Thyroid gland (tissue), 4 donors: ENCODE results near the gene HCN1. TPM values are rescaled to one million over a fixed set of nuclear protein-coding genes. Genes with fewer than 3 reads are reported as not detected.

ENCODE experiments used
- DNase-seq, 2 donors: peaks; one replicate each; pipeline ENCODE4 v3.0.0-alpha.2; 2019
- H3K27ac ChIP-seq, 3 donors: fragments of 200-600 bp; sonication (generic); 1 replicate in 2 of 3; 2 replicates in 1 of 3; pipeline ENCODE4 v1.5.1; 2016 to 2019; ENCODE audit warnings: mild to moderate bottlenecking in 1 of 3, moderate library complexity in 1 of 3
- H3K27me3 ChIP-seq: fragments of 200-600 bp; sonication (generic); one replicate; pipeline ENCODE4 v1.5.1; 2019
- H3K36me3 ChIP-seq, 2 donors: fragments of 200-600 bp; sonication (generic); one replicate each; pipeline ENCODE4 v1.5.1; 2016 to 2019
- H3K4me1 ChIP-seq, 2 donors: fragments of 200-600 bp; sonication (generic); one replicate each; pipeline ENCODE4 v1.5.1; 2017 to 2019
- H3K4me3 ChIP-seq, 3 donors: fragments of 200-600 bp; sonication (generic); replicated peaks in 1 of 3; 1 replicate in 2 of 3; 2 replicates in 1 of 3; pipeline ENCODE4 v1.5.1; 2016; ENCODE audit warnings: mild to moderate bottlenecking in 1 of 3
- H3K9me3 ChIP-seq: fragments of 200-600 bp; sonication (generic); one replicate; pipeline ENCODE4 v1.5.1; 2017
- CTCF ChIP-seq, 6 experiments: fragments of 200-600 bp in 3 of 6; fragments of 450-650 bp in 3 of 6; sonication (generic) in 3 of 6; IDR thresholded peaks; one replicate each; pipeline ENCODE4 v1.5.1; 2016 to 2019; ENCODE audit warnings: antibody characterized with exemption in 6 of 6, mild to moderate bottlenecking in 2 of 6, inconsistent platforms in 1 of 6, moderate library complexity in 1 of 6
- POLR2A ChIP-seq, 2 donors: fragments of 450-650 bp; IDR thresholded peaks; one replicate each; pipeline ENCODE4 v1.6.1; 2017; ENCODE audit warnings: antibody characterized with exemption in 2 of 2, mild to moderate bottlenecking in 2 of 2, moderate library complexity in 1 of 2
- WGBS, 2 donors: methylation state at CpG; one replicate each; pipeline ENCODE4 v1.1.5; 2017; 5-methylcytosine and 5-hydroxymethylcytosine counted together
- intact Hi-C: fragments of 100-400 bp; cut with DNase I; formaldehyde crosslinking; loops from one replicate; pipeline ENCODE4 v1.15.1; 2023
- total RNA-seq, 4 donors: library from RNA; depleted of rRNA; stranded (reverse); fragments of >200 nt; gene quantifications; one replicate each; pipeline ENCODE4 v1.2.3, GENCODE V29; 2016

Gene HCN1
- total RNA-seq, 4 donors from 2014 or later, result 0.17 to 0.40 (median 0.26) TPM

- Histone ChIP-seq H3K36me3 (no peaks in the 10 kb centered on the region), H3K4me1 (no peaks in the 10 kb centered on the region), H3K27me3 (no peaks in the 10 kb centered on the region), H3K4me3 (no peak overlapping the region), H3K9me3 (no peaks in the 10 kb centered on the region), H3K27ac (no peak overlapping the region)
- TF ChIP-seq POLR2A (IDR thresholded peaks at IDR 0.05) (no peak), CTCF (IDR thresholded peaks at IDR 0.05) (no peak)
- intact Hi-C loops, result no loop called here
- 65 to 68% methylated on average over 4 of the region's 4 CpGs for WGBS, 2 donors
- DNase-seq, result no peak
Measured at GRCh38 chr5:45672271-45672670, 23.9 kb downstream of the HCN1 start.

GRCh38 chr5:45648744-45649143, 47.4 kb downstream of the HCN1 start:
- no peaks in the 10 kb centered on the region for H3K27me3 ChIP-seq
- no peaks in the 10 kb centered on the region for H3K9me3 ChIP-seq
- H3K36me3 ChIP-seq, result no peaks in the 10 kb centered on the region
- no peak for TF ChIP-seq POLR2A (IDR thresholded peaks at IDR 0.05)
- no peak for TF ChIP-seq CTCF (IDR thresholded peaks at IDR 0.05)
- WGBS, 2 donors, result 13 to 18% methylated on average over 1 of the region's 1 CpG
- intact Hi-C loops, result no loop called here
- H3K27ac ChIP-seq, result no peak overlapping the region
- no peaks in the 10 kb centered on the region for H3K4me1 ChIP-seq
- H3K4me3 ChIP-seq, result no peak overlapping the region
- no peak for DNase-seq

GRCh38 chr5:45643056-45643455, 53.1 kb downstream of the HCN1 start:
- no peaks in the 10 kb centered on the region for H3K4me1 ChIP-seq
- H3K9me3 ChIP-seq, result no peaks in the 10 kb centered on the region
- intact Hi-C loops, result no loop called here
- DNase-seq, result no peak
- TF ChIP-seq POLR2A (IDR thresholded peaks at IDR 0.05), result no peak
- no peak for TF ChIP-seq CTCF (IDR thresholded peaks at IDR 0.05)
- no peaks in the 10 kb centered on the region for H3K27me3 ChIP-seq
- H3K27ac ChIP-seq, result no peak overlapping the region
- no peak overlapping the region for H3K4me3 ChIP-seq
- no peaks in the 10 kb centered on the region for H3K36me3 ChIP-seq

- no peaks in the 10 kb centered on the region for H3K36me3 ChIP-seq
- H3K4me1 ChIP-seq, result no peaks in the 10 kb centered on the region
- TF ChIP-seq CTCF (IDR thresholded peaks at IDR 0.05) (no peak), POLR2A (IDR thresholded peaks at IDR 0.05) (no peak)
- no peaks in the 10 kb centered on the region for H3K9me3 ChIP-seq
- DNase-seq, result no peak
- no peak overlapping the region for H3K27ac ChIP-seq
- intact Hi-C loops, result no loop called here
- H3K27me3 ChIP-seq, result no peaks in the 10 kb centered on the region
- H3K4me3 ChIP-seq, result no peak overlapping the region
Measured at GRCh38 chr5:45642370-45642769, 53.8 kb downstream of the HCN1 start.

GRCh38 chr5:45639040-45639439, 57.1 kb downstream of the HCN1 start:
- H3K27ac ChIP-seq, result no peak overlapping the region
- no peaks in the 10 kb centered on the region for H3K9me3 ChIP-seq
- H3K4me3 ChIP-seq, result no peak overlapping the region
- no peak for DNase-seq
- H3K36me3 ChIP-seq, result no peaks in the 10 kb centered on the region
- H3K27me3 ChIP-seq, result no peaks in the 10 kb centered on the region
- no peaks in the 10 kb centered on the region for H3K4me1 ChIP-seq
- peak in 1 of 6 experiments; percentile 12 for TF ChIP-seq CTCF (IDR thresholded peaks at IDR 0.05)
- no peak for TF ChIP-seq POLR2A (IDR thresholded peaks at IDR 0.05)
- intact Hi-C loops, result no loop called here
- WGBS, 2 donors, result 58 to 63% methylated on average over 2 of the region's 2 CpGs
